ENCODE measurements around the gene CCDC197. TPM values are rescaled to one million over a fixed set of nuclear protein-coding genes. Genes with fewer than 3 reads are reported as not detected.

CCDC197 gene
- total and polyA plus RNA-seq, 2 donors (not counting 1 experiment from before 2014, with no cell fraction given): not detected

DNA sequence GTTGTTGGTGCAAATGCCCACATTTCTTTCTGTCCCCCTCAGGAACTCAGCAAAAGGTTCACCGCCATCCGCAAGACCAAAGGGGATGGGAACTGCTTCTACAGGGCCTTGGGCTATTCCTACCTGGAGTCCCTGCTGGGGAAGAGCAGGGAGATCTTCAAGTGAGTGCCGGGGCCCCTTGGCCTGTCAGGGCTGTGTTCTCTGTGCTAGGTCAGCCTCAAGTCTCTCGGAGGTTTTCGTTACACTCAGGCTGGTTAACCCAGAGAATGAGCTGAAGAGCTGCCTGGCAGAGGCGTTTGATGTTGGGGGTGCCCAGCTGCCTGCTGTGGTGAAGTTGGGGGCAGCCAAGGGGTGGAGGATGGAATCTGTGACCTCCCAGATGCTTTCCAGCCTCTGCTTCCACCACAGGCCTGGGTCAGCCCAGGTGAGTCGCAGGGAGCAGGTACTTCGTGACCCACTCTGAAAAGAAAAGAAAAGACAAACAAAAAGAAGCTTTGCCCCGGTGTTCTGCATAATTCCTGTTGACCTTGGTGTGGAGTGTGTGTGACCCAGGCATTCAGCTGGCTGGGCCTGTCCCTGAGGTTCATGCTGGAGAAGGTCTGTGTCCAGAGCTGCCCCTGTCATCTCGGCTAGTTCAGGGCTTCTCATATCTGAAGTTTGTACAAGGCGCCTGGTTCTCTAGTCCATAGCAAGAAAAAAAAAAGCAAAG, 42.0 kb downstream of the CCDC197 start:
- Histone ChIP-seq H3K4me1 (ENCODE audit: control insufficient read depth in 2 of 2, insufficient read depth in 2 of 2, low read length in 2 of 2) (no peaks in the 10 kb centered on the region), H3K9me3 (ENCODE audit: control extremely low read depth in 1 of 3, control insufficient read depth in 2 of 3, insufficient read depth in 1 of 3, low read length in 2 of 3) (no peaks in the 10 kb centered on the region), H3K79me2 (ENCODE audit: control insufficient read depth, insufficient read depth, low read length) (no peaks in the 10 kb centered on the region), H3K4me3 (ENCODE audit: control extremely low read depth in 1 of 5, extremely low read depth in 1 of 5, insufficient read depth in 1 of 5, low read depth in 2 of 5, low read length in 4 of 5) (no peak overlapping the region), H3K4me2 (replicated peaks; ENCODE audit: low read depth, low read length, poor library complexity, severe bottlenecking) (no peak overlapping the region), H3K27me3 (replicated peaks in 1 of 4; ENCODE audit: control extremely low read depth in 1 of 4, control insufficient read depth in 3 of 4, insufficient read depth in 4 of 4, low read length in 3 of 4) (no peaks in the 10 kb centered on the region), H3K36me3 (replicated peaks in 1 of 2; ENCODE audit: control extremely low read depth in 1 of 2, control insufficient read depth in 1 of 2, extremely low read depth in 1 of 2, insufficient read depth in 2 of 2, low read length in 1 of 2) (no peaks in the 10 kb centered on the region), H3K9ac (ENCODE audit: low read length) (no peak overlapping the region), H3K27ac (ENCODE audit: low read length in 2 of 2) (no peak overlapping the region), H2AFZ (ENCODE audit: insufficient read depth, low read depth, low read length, poor library complexity, severe bottlenecking) (no peak overlapping the region), H4K20me1 (ENCODE audit: control insufficient read depth, insufficient read depth, low read length, poor library complexity, severe bottlenecking) (no peaks in the 10 kb centered on the region)
- WGBS (ENCODE audit: insufficient coverage): 95% methylated on average over 7 of the region's 11 CpGs
- Mint-ChIP-seq H3K4me3 (no peak overlapping the region), H3K9me3 (ENCODE audit: insufficient read depth) (no peaks in the 10 kb centered on the region), H3K27me3 (no peaks in the 10 kb centered on the region), H3K4me1 (peaks cover 2% of the 10 kb centered on the region), H3K27ac (no peak overlapping the region)
- ChIA-PET POLR2A (interaction anchor here (0.6 kb wide), 1 partner anchor 91 kb away, joined by 6 read pairs; the partner anchor contains the start of gene IFI27L2), CTCF (interaction anchor here (5.1 to 9.5 kb wide), 3 partner anchors 13 to 142 kb away, joined by 37 to 195 read pairs (median 154); no protein-coding TSS in a partner anchor)
- intact Hi-C loops (cut with micrococcal nuclease): no loop called here
- ATAC-seq (ENCODE audit: low read depth) (no peak), DNase-seq (no peak)
- no peak for TF ChIP-seq EZH2 (IDR thresholded peaks at IDR 0.05; ENCODE audit: borderline replicate concordance, insufficient read depth, low read depth, low read length, poor library complexity, severe bottlenecking)

DNA sequence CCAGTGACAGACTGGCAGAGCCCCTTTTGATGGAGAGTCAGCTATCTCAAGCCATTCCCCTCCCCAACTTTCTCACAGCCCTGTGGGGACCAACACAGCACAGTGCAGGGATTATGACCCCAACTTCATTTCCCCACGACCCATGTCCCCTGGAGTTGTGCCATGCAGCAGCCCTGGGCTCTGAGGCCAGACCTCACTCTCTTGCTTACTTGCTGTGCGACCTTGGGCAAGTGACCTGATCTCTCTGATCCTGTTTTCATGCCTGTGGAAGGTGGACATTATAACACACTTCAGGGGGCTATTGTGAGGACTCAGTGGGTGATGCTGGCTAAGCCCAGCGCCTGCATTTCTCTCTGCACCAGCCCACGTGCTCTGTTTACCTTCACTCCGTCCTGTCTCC, 43.1 kb downstream of the CCDC197 start:
- TF ChIP-seq, protein P1, sequence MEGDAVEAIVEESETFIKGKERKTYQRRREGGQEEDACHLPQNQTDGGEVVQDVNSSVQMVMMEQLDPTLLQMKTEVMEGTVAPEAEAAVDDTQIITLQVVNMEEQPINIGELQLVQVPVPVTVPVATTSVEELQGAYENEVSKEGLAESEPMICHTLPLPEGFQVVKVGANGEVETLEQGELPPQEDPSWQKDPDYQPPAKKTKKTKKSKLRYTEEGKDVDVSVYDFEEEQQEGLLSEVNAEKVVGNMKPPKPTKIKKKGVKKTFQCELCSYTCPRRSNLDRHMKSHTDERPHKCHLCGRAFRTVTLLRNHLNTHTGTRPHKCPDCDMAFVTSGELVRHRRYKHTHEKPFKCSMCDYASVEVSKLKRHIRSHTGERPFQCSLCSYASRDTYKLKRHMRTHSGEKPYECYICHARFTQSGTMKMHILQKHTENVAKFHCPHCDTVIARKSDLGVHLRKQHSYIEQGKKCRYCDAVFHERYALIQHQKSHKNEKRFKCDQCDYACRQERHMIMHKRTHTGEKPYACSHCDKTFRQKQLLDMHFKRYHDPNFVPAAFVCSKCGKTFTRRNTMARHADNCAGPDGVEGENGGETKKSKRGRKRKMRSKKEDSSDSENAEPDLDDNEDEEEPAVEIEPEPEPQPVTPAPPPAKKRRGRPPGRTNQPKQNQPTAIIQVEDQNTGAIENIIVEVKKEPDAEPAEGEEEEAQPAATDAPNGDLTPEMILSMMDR (IDR thresholded peaks at IDR 0.05): no peak
- TF ChIP-seq EZH2 (IDR thresholded peaks at IDR 0.05; ENCODE audit: borderline replicate concordance, insufficient read depth, low read depth, low read length, poor library complexity, severe bottlenecking): no peak
- intact Hi-C loops (cut with micrococcal nuclease): no loop called here
- Mint-ChIP-seq H3K27ac (no peak overlapping the region), H3K4me1 (peaks cover 2% of the 10 kb centered on the region), H3K4me3 (no peak overlapping the region), H3K9me3 (ENCODE audit: insufficient read depth) (no peaks in the 10 kb centered on the region), H3K27me3 (no peaks in the 10 kb centered on the region)
- no peak overlapping the region for H3K27ac ChIP-seq (ENCODE audit: low read length in 2 of 2)
- WGBS (ENCODE audit: insufficient coverage): 94% methylated on average over 2 of the region's 5 CpGs
- no peak overlapping the region for H3K9ac ChIP-seq (ENCODE audit: low read length)
- no peaks in the 10 kb centered on the region for H4K20me1 ChIP-seq (ENCODE audit: control insufficient read depth, insufficient read depth, low read length, poor library complexity, severe bottlenecking)
- peaks cover 0 to 3% of the 10 kb centered on the region in 2 experiments for H3K36me3 ChIP-seq (replicated peaks in 1 of 2; ENCODE audit: control extremely low read depth in 1 of 2, control insufficient read depth in 1 of 2, extremely low read depth in 1 of 2, insufficient read depth in 2 of 2, low read length in 1 of 2)
- CTCF ChIA-PET: interaction anchor here (9.5 kb wide), 1 partner anchor 99 kb away, joined by 195 read pairs; no protein-coding TSS in a partner anchor
- no peaks in the 10 kb centered on the region for H3K27me3 ChIP-seq (replicated peaks in 1 of 4; ENCODE audit: control extremely low read depth in 1 of 4, control insufficient read depth in 3 of 4, insufficient read depth in 4 of 4, low read length in 3 of 4)
- POLR2A ChIA-PET: no interaction called here
- DNase-seq (no peak), ATAC-seq (ENCODE audit: low read depth) (no peak)
- H3K4me3 ChIP-seq (ENCODE audit: control extremely low read depth in 1 of 5, extremely low read depth in 1 of 5, insufficient read depth in 1 of 5, low read depth in 2 of 5, low read length in 4 of 5): no peak overlapping the region
- H3K4me2 ChIP-seq (replicated peaks; ENCODE audit: low read depth, low read length, poor library complexity, severe bottlenecking): no peak overlapping the region
- no peaks in the 10 kb centered on the region for H3K79me2 ChIP-seq (ENCODE audit: control insufficient read depth, insufficient read depth, low read length)
- H3K9me3 ChIP-seq (ENCODE audit: control extremely low read depth in 1 of 3, control insufficient read depth in 2 of 3, insufficient read depth in 1 of 3, low read length in 2 of 3): no peaks in the 10 kb centered on the region
- no peaks in the 10 kb centered on the region for H3K4me1 ChIP-seq (ENCODE audit: control insufficient read depth in 2 of 2, insufficient read depth in 2 of 2, low read length in 2 of 2)
- H2AFZ ChIP-seq (ENCODE audit: insufficient read depth, low read depth, low read length, poor library complexity, severe bottlenecking): no peak overlapping the region

Measured in B cell (primary cell).